Fibroblast of peridontal ligament (primary cell): ENCODE measurements around the gene POLE.

Experiments used
- DNase-seq: peaks from one replicate; pipeline ENCODE4 v3.0.0-alpha.2; 2010; ENCODE audit errors: extremely low read depth

The POLE gene

DNA sequence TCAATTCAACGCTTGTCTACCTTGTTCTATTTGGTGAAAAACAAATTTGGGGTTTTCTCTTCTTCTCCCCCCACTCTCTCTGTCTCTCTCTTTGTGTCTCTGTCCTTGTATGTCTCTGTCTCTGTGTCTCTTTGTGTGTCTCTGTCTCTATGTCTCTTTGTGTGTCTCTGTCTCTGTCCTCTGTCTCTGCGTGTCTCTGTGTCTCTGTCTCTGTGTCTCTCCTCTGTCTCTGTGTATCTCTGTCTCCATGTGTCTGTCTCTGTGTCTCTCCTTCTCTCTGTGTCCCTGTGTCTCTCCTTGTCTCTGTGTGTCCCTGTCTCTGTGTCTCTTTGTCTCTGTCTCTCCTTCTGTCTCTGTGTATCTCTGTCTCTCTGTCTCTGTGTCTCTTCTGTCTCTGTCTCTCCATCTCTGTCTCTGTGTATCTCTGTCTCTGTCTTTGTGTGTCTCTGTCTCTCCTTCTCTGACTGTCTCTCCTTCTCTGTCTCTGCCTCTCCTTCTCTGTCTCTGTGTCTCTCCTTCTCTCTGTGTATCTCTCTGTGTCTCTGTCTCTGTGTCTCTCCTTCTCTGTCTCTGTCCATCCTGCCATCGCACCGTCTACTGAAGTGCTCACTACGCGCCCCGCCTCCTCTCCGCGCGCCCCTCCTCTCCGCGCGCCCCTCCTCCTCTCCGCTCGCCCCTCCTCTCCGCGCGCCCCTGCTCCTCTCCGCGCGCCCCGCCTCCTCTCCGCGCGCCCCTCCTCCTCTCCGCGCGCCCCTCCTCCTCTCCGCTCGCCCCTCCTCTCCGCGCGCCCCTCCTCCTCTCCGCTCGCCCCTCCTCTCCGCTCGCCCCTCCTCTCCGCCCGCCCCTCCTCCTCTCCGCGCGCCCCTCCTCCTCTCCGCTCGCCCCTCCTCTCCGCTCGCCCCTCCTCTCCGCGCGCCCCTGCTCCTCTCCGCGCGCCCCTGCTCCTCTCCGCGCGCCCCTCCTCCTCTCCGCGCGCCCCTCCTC is 89.5 kb downstream of the POLE start:
- DNase-seq: peak; percentile 28

DNA sequence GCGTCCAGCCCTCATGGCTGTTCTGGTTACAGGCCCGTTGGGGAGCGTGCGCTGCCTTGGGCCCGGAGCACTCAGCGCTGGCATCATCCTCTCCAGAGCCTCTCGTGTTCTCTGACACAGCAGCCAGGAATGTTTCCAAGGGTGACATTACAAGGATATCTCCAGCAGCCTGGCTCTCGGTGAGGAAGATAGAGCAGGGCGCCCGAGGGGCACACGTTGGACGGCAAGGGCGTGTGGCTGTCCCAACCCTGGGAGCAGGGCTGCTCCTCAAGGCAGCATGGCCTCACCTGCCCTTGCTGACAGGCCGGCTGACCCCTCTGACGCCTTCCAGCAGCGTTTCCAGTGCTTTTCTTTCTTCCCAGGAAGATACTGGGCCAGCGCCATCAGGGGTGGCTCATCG is 91.1 kb downstream of the POLE start:
- no peak for DNase-seq

DNA sequence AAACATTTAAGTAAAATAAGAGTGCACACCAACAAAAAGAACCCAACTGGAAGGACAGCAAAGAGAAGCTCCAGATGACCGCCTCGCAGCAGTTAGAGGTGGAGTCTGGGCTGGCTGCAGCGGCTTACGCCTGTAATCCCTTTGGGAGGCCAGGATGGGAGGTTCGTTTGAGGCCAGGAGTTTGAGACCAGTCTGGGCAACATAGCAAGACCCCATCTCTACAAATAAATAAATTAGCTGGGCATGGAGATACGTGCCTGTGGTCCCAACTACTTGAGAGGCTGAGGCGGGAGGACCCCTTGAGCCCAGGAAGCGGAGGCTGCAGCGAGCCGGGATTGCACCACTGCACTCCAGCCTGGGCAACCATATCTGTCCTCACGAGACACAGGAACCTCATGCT is 92.0 kb downstream of the POLE start:
- no peak for DNase-seq

DNA sequence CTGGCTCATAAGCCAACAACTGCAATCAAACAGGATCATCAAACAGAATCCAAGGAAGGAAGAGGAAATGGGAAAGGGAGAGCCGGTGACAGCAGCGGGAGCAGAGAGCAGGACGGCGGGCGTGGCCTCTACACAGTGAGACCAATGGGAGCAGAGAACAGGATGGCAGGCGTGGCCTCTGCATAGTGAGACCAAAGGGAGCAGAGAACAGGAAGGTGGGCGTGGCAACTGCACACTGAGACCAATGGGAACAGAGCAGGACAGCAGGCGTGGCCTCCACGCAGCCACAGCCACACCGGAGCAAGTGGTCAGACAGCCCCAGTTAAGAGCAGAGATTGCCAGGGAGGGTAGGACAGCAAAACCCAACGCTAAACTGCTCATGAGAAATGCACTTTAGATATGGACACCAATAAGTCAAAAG is 93.2 kb downstream of the POLE start:
- peak; percentile 82 for DNase-seq

DNA sequence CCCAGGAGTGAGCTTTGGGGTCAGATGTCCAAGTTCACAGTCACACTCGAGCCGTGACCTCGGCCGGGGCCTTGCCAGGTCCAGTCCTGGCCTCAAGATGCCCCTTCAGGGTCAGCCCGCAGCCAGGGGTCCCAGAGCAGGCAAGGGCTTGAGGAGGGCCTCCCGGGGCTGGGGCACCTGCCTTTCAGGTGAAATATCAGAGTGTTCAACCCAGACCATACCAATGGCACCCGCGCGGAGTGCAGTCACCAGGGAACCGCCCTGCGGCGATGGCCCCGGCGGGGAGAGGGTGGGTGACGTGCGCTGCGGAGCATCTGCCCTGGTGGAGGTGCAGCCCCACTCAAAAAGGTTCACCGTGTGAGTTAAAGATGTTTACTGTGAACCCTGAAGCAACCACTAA is 93.6 kb downstream of the POLE start:
- DNase-seq: no peak

DNA sequence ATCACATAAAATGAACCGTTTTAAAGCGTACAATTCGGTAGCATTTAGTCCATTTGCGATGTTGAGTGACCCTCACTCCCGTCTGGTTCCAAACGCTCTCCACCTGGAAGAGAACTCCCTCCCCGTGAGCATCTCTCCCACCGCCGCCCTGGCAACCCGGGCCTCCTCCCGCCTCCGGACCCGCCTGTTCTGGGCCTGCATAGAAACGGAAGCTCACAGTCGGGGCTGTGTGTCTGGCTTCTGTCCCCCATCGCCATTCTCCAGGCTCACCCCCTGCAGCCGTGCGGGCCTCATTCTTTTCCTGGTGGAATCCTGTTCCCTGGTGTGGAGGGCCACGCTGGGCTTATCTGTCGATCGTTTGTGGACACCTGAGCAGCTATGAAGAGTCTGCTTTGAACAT is 94.1 kb downstream of the POLE start:
- no peak for DNase-seq

GRCh38 chr12:132592282-132592970 is 94.7 kb downstream of the POLE start:
- DNase-seq: no peak

DNA sequence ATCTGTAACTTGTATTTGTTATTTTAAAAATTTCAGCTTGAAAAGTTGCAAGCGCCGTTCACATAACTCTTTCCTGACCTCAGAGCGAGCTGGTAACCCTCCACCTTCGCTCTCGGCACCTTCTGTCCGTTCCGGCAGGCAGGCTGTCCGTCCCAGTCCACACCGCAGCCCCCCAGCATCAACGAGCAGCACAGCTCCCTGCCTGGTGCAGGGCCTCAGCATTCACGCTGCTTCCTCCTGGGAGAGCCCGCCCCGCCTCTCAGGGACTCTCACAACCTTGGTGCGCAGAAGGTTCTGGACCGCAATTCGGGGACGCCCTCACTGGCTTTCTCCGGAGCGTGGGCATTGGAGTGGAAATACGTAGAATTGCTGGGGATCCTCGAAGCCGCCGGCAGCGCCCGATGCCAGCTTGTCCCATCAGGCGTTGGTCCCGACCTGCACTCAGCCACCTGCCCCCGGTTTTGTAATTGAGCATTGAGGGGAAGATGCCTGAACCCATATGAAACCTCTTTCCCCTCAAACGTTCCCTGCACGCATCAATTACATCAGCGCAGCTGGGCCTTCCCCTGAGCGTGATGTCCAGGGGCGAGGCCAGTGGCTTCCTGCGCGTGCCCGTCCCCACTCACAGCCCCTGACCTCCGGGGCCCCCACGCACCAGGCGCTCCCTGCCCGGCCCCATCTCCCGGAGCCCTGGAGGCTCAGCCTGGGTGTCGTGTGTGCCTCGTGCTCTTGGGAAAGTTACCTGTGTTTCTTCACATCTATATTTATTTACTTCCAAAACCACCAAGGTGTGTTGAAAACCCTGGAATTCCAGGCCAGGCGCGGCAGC is 95.8 kb downstream of the POLE start:
- no peak for DNase-seq

GRCh38 chr12:132588821-132589669 is 98.1 kb downstream of the POLE start:
- DNase-seq: no peak

DNA sequence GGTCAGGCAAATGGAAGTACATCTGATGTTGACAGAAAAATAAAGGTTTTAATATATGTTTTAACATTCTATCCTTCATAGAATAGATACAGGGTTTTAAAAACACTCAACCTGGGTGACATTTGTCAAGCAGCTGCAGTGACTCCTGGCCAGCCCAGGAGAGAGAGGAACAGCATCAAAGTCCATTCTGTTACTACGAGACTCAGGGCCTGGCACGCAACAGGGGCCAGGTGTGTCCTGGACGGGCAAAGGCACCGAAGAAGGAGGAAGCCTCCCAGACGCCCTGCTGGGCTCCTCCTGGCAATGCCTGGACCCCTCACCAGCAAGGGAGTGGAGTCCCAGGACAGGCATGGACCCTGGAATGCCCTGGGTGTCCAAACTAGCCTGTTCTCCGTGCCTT is 98.8 kb downstream of the POLE start:
- DNase-seq: no peak

DNA sequence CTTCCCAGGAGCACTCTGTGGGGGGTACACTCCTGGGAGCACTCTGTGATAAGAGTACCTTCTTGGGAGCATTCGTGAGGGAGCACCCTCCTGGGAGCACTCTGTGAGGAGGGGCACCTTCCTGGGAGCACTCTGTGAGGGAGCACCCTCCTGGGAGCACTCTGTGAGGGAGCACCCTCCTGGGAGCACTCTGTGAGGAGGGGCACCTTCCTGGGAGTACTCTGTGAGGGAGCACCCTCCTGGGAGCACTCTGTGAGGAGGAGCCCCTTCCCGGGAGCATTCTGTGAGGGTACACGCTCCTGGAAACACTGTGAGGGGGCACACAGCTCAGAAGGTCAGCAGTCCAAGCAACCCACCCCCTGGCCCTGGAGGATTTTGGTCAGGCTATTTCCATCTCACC is 99.4 kb downstream of the POLE start:
- DNase-seq: no peak

GRCh38 chr12:132586929-132587328 is 100.2 kb downstream of the POLE start:
- DNase-seq: no peak

DNA sequence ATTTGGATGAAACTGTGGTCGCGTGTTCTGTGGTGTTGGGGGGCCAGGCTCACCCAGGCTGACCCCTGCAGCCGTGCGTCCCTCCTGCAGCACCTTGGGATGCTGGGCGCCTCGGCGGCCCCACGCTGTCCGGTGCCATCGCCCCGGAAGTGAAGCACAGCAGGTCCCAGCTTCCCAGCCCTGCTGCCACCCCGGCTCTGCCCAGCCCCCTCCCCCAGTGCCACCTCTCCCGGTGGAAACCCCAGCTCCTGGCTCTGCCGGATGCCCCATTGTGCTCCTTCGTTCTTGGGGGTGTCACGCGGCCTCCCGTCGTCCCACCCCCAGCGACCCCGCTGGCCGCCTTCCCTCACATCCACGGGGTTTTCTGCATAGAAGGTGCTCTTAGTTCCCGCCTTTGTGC is 102.0 kb downstream of the POLE start:
- DNase-seq: no peak

- no peak for DNase-seq
Observed at GRCh38 chr12:132584429-132584828, 102.7 kb downstream of the POLE start.

GRCh38 chr12:132583736-132584135 is 103.4 kb downstream of the POLE start:
- no peak for DNase-seq

DNA sequence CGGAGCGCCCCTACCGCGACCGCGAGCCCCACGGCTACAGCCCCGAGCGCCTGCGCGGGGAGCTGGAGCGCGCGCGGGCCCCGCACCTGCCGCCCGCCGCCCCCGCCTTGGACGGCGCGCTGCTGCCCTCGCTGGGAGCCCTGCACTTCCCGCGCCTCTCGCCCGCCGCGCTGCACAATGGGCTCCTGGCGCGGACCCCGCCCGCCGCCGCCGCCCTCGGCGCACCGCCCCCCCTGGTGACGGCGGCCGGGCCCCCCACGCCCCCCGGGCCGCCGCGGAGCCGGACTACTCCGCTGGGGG is 103.8 kb downstream of the POLE start:
- DNase-seq: no peak

DNA sequence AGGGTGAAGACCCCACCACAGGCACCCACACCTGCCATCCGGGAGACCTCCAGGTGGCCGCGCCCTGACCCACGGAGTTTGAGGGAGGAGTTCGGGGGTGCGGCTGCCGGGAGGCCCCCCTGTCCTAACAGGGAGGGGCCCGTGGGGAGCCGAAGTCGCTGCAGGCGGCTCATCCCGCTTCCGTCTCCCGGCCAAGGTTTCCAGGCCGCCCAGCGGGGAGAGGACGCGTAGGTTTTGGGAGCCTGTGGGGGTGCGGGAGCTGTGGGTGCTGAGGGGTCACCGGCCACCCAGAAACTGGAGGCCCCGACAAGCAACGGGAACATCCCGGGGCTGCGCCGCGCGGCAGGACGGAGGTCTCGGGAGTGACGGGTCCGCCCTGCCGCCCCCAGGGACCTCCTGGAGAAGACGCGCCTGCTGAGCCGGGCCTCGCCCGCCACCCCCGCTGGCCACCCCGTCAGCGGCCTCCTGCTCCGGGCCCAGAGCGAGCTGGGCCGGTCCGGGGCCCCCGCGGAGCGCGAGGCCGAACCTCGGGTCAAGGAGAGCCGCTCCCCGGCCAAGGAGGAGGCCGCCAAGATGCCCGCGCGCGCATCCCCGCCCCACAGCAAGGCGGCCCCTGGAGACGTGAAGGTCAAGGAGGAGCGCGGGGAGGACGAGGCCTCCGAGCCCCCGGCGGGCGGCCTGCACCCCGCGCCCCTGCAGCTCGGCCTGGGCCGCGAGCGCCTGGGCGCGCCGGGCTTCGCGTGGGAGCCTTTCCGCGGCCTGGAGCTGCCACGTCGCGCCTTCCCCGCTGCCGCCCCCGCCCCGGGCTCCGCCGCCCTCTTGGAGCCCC is 104.3 kb downstream of the POLE start:
- no peak for DNase-seq

DNA sequence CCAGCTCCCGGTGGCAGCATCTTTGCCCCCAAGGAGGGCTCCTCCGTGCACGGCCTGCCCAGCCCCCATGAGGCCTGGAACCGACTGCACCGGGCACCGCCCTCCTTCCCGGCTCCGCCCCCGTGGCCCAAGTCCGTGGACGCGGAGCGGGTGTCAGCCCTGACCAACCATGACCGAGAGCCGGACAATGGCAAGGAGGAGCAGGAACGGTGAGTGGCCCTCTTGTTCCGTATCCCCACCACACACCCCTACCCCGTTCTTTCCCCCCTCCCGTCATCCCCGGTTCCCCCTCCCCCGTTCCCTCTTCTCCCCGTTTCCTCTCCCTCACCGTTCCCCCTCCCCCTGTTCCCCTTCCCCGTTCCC is 105.1 kb downstream of the POLE start:
- DNase-seq: no peak

GRCh38 chr12:132581348-132582057 is 105.6 kb downstream of the POLE start:
- DNase-seq: no peak

DNA sequence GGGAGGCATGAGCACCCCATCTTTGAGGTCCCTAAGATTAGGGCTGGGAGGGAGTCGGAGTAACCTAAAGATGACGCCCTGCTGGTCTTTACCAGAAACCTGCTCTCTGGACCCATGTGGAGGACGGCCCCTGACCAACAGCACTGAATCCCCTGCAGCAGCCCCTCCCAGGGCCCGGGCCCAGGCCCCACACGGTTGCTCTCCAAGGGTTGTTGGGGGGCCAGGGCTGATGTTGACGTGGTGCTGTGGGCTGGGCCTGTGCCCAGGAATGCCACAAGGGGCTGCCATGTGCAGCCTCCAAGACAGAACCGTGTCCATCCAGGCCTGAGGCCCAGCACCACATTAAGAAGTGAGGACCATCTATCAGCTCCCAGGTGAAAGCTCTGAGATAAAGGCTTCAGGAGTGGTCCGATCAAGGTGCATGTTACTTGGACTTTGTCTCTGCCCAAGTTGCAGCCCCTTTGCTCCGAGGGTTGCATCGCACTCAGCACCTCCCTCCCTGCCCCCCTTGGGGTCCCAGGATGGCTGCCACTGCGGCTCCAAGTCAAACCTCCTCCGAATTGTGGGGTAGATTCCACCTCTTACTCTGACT is 106.3 kb downstream of the POLE start:
- no peak for DNase-seq
